GM19438 (cell line): Measurements from ENCODE around the gene DARS1.

Experiments used
- ATAC-seq: cut with Tn5 transposase; IDR thresholded peaks from one replicate; pipeline ENCODE4 v1.9.1; 2021; ENCODE audit warnings: low read depth; ENCODE audit not compliant: unreplicated experiment

Gene DARS1

GRCh38 chr2:135948642-135949355 lies 36.6 kb downstream of the DARS1 start:
- ATAC-seq: peak; percentile 58

GRCh38 chr2:135948141-135948540 lies 37.3 kb downstream of the DARS1 start:
- peak; percentile 21 for ATAC-seq

GRCh38 chr2:135947483-135947882 lies 37.9 kb downstream of the DARS1 start:
- ATAC-seq: no peak

- ATAC-seq: no peak
Measured at GRCh38 chr2:135945526-135945925, 39.9 kb downstream of the DARS1 start.

GRCh38 chr2:135944625-135945024 lies 40.8 kb downstream of the DARS1 start:
- ATAC-seq: no peak

- no peak for ATAC-seq
Measured at GRCh38 chr2:135942936-135943688, 42.3 kb downstream of the DARS1 start.

- ATAC-seq: no peak
Measured at GRCh38 chr2:135936524-135936923, 48.9 kb downstream of the DARS1 start.

- no peak for ATAC-seq
Measured at GRCh38 chr2:135935914-135936313, 49.5 kb downstream of the DARS1 start.

GRCh38 chr2:135931776-135932443 lies 53.5 kb downstream of the DARS1 start:
- ATAC-seq: peak; percentile 73

- no peak for ATAC-seq
Measured at GRCh38 chr2:135926605-135927004, 58.8 kb downstream of the DARS1 start.

- no peak for ATAC-seq
Measured at GRCh38 chr2:135925571-135925970, 59.9 kb downstream of the DARS1 start.

- ATAC-seq: no peak
Measured at GRCh38 chr2:135916207-135916606, 69.2 kb downstream of the DARS1 start.

- no peak for ATAC-seq
Measured at GRCh38 chr2:135914485-135914884, 70.9 kb downstream of the DARS1 start.

- no peak for ATAC-seq
Measured at GRCh38 chr2:135913727-135914365, 71.6 kb downstream of the DARS1 start.

GRCh38 chr2:135909976-135910375 lies 75.5 kb downstream of the DARS1 start:
- ATAC-seq: no peak

- ATAC-seq: no peak
Measured at GRCh38 chr2:135905679-135906078, 79.7 kb downstream of the DARS1 start.

GRCh38 chr2:135904341-135904989 lies 81.0 kb downstream of the DARS1 start:
- no peak for ATAC-seq

GRCh38 chr2:135903650-135904049 lies 81.8 kb downstream of the DARS1 start:
- ATAC-seq: no peak

GRCh38 chr2:135899567-135899966 lies 85.9 kb downstream of the DARS1 start:
- no peak for ATAC-seq

- no peak for ATAC-seq
Measured at GRCh38 chr2:135898234-135898786, 87.1 kb downstream of the DARS1 start.
